ENCODE measurements around the gene PTH1R. TPM values are rescaled to one million over a fixed set of nuclear protein-coding genes. Genes with fewer than 3 reads are reported as not detected.

PTH1R gene
- total RNA-seq, 2 experiments from 2014 or later, result not detected

DNA sequence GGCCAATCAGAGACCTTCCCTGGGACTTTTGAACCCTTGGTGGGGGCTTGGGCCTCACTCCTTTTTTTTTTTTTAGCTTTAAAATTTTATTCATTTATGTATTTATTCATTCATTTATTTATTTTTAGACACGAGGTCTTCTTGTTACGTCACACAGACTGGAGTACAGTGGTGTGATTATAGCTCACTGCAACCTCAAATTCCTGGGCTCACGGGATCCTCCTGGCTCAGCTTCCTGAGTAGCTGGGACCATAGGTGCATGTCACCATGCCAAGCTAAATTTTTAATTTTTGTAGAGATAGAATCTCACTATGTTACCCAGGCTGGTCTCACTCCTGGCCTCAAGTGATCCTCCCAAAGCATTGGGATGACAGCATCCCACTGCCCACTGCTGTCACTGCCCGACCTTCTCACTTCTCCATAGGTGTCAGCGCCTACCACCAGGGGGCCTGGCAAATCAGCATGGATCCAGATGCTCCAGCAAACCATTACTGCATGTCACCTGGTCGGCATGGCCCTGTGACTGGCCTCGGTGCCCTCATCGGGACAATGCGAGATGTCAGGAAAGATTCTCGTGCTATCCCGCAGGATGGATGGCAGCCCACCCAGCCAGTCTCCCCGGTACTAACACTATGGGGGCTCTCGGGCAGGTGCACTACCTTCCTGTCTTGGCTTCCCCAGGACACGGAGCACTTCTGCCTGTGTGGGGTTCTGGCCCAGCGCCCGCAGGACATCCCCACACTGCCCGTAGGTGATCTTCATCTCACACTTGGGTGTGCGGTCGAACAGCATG lies 17.3 kb upstream of the PTH1R start:
- intact Hi-C loops (cut with micrococcal nuclease), result loop anchor here (10.0 kb wide), 1 partner anchor 155 kb away; the partner anchor contains the start of gene TMIE
- H3K4me3 Mint-ChIP-seq, result no peak overlapping the region
- peak; percentile 42 for DNase-seq
- H3K27me3 Mint-ChIP-seq, result no peaks in the 10 kb centered on the region
- POLR2A ChIA-PET, result interaction anchor here (0.5 kb wide), 1 partner anchor 919 kb away, joined by 3 read pairs; no protein-coding TSS in a partner anchor
- CTCF ChIA-PET, result interaction anchor here (0.6 to 1.4 kb wide), 7 partner anchors 10 to 909 kb away, joined by 3 to 6 read pairs (median 3); no protein-coding TSS in a partner anchor
- no peaks in the 10 kb centered on the region for H3K36me3 Mint-ChIP-seq
- H3K4me1 Mint-ChIP-seq (ENCODE audit: low read depth), result no peaks in the 10 kb centered on the region
- no peaks in the 10 kb centered on the region for H3K9me3 Mint-ChIP-seq
- H3K27ac Mint-ChIP-seq, result no peak overlapping the region

DNA sequence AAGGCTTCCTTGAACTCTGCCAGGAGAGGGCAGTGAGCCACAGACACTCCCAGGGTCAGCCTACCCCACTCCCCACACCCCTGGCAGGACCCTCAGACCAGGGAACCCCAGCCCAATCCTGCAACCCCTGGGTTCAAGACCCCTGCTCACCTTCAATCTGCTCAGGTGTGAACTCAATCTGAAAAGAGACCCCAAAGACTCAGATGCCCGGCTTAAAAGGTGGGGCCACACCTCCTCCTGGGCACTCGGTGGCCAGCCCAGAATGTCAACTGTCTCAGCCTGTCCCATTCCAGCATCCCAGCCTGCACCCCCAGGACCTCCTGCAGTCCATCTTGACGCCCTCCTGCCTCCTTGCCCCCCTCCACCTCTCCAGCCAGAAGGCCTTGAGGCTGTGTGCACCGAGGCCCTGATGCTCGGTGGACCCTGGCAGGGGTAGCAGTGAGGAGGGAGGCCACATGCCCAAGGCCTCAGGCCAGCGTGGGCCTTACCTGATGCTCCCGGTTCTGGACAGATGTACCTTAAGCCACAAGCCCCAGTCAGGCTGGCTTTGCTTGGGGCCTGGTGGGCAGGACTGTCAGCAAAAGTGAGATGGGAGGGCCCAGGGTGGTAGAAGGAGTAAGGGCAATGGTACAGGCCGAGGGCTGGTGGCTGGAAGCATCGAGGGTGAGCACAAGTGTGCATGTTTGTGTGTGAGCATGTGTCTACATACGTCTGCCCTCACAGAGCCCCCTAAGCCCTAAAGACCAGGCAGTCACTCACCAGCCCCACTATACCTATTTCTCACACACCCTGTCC lies 16.5 kb upstream of the PTH1R start:
- H3K4me1 Mint-ChIP-seq (ENCODE audit: low read depth), result no peaks in the 10 kb centered on the region
- H3K36me3 Mint-ChIP-seq, result no peaks in the 10 kb centered on the region
- no peaks in the 10 kb centered on the region for H3K9me3 Mint-ChIP-seq
- H3K27ac Mint-ChIP-seq, result no peak overlapping the region
- POLR2A ChIA-PET, result no interaction called here
- no peak overlapping the region for H3K4me3 Mint-ChIP-seq
- CTCF ChIA-PET, result no interaction called here
- no peak for DNase-seq
- intact Hi-C loops (cut with micrococcal nuclease), result loop anchor here (10.0 kb wide), 1 partner anchor 156 kb away; the partner anchor contains the start of gene TMIE
- no peaks in the 10 kb centered on the region for H3K27me3 Mint-ChIP-seq

DNA sequence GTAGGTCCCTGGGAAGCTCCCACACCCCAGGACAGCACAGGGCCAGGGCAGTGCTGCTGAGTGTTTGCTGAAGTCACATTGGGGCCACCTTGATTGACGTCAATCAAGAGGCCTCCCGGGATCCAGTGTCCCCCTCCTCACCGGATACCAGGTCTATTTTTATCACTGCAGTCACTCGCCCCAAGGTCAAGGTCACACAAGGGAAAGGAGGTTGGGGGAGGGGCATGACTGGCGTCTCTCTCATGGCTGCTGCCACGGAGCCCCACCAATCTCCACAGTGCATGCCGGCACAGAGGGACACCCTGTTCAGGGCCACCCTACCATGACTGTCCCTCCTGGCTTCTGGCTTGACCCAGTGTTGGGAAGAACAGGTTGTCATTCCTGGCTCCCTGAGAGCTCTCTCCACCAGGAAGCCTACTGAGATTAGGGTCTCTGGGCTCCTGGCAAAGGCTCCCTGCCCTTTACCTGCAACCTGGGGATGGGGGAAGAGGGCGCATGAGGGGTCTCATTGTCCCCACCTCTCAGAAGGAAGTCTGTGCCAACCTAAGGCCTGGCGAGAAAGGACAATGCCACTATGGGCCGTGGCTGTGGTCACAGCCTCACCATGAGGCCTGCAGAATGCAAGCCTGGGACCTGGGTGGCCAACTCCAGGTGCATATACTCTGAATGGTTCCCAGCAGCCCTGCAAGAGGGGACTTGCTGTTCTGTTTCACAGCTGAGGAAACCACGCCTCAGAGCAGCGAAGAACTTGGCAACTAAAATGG lies 15.7 kb upstream of the PTH1R start:
- H3K4me3 Mint-ChIP-seq, result no peak overlapping the region
- no peaks in the 10 kb centered on the region for H3K27me3 Mint-ChIP-seq
- H3K27ac Mint-ChIP-seq, result no peak overlapping the region
- CTCF ChIA-PET, result interaction anchor here (1.1 to 1.2 kb wide), 2 partner anchors 14 to 51 kb away, joined by 3 read pairs; no protein-coding TSS in a partner anchor
- H3K9me3 Mint-ChIP-seq, result no peaks in the 10 kb centered on the region
- no peak for DNase-seq
- H3K4me1 Mint-ChIP-seq (ENCODE audit: low read depth), result no peaks in the 10 kb centered on the region
- POLR2A ChIA-PET, result no interaction called here
- intact Hi-C loops (cut with micrococcal nuclease), result loop anchor here (10.0 kb wide), 1 partner anchor 157 kb away; the partner anchor contains the start of gene TMIE
- H3K36me3 Mint-ChIP-seq, result no peaks in the 10 kb centered on the region

DNA sequence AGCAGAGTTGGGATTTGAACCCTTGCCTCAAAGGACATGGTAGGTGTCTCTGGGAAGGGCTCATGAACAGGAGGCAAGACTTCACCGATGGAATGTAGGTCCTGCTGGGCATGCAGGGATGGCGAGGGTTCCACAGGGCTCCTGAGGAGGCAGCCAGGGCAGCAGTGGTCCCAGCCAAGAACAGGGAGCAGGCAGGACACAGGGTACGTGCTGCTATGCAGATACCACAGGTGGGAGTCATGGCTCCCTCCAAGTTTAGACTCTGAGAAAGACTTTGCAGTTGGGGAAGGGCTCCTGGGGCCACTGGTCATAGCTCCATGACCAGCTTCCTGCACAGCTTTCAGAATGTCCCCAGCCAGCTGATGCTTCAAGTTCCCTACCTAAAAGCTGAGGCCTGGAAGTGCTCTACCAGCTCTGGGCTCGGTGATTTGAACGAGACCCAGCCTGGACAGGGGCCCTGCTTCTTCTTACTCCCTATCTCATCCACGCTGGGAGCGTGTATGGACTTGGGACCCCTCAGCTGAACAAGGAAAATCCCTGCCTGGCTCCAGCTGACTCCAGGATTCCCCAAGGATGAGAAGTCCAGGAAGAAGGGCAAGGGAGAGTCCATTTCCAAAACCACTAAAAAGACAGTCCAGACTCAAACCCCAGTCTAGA lies 15.0 kb upstream of the PTH1R start:
- DNase-seq, result no peak
- H3K27ac Mint-ChIP-seq, result no peak overlapping the region
- ChIA-PET POLR2A (interaction anchor here (0.6 kb wide), 1 partner anchor 327 kb away, joined by 3 read pairs; no protein-coding TSS in a partner anchor), CTCF (interaction anchor here (1.1 to 1.2 kb wide), 2 partner anchors 15 to 50 kb away, joined by 3 read pairs; no protein-coding TSS in a partner anchor)
- H3K4me3 Mint-ChIP-seq, result no peak overlapping the region
- no peaks in the 10 kb centered on the region for H3K9me3 Mint-ChIP-seq
- no peaks in the 10 kb centered on the region for H3K27me3 Mint-ChIP-seq
- H3K4me1 Mint-ChIP-seq (ENCODE audit: low read depth), result no peaks in the 10 kb centered on the region
- intact Hi-C loops (cut with micrococcal nuclease), result loop anchor here (10.0 kb wide), 1 partner anchor 158 kb away; the partner anchor contains the start of gene TMIE
- H3K36me3 Mint-ChIP-seq, result no peaks in the 10 kb centered on the region

DNA sequence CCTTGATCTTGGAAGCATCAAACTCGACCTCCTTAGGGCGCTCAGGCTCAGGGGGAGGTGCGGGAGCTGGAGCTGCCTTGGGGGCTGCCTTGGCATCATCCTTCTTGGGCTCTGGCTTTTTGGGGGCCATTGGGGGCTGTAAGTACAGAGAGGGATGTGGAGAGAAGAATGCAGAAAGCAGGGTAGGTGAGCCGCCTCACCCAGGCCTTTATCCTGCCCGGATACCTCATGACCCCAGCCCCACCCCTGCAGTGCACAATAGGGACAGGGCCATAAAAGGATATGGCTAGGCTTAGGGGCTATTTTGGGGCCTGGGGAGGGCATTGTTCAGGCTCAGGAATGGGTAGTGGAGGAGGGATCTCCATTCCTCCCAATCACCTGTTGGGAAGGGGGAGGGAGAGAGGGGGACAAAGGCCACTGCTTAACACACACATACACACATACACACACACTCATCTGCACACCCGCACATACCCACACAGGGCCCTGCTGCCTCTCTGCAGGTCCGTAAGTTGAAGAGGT lies 14.2 kb upstream of the PTH1R start, which contains the start of gene MYL3:
TSS of gene MYL3 (minus strand) at position 184 of the 522 bp plus-strand sequence. CDS start at position 130, 54 bp downstream.
- no peaks in the 10 kb centered on the region for H3K27me3 Mint-ChIP-seq
- no peaks in the 10 kb centered on the region for H3K4me1 Mint-ChIP-seq (ENCODE audit: low read depth)
- CTCF ChIA-PET, result interaction anchor here (1.1 to 1.3 kb wide), 3 partner anchors 16 to 50 kb away, joined by 3 to 5 read pairs (median 3); no protein-coding TSS in a partner anchor
- H3K36me3 Mint-ChIP-seq, result no peaks in the 10 kb centered on the region
- intact Hi-C loops (cut with micrococcal nuclease), result loop anchor here (10.0 kb wide), 1 partner anchor 159 kb away; the partner anchor contains the start of gene TMIE
- POLR2A ChIA-PET, result no interaction called here
- no peak within 1 kb of the TSS for H3K4me3 Mint-ChIP-seq
- DNase-seq, result no peak
- H3K27ac Mint-ChIP-seq, result no peak within 1 kb of the TSS
- H3K9me3 Mint-ChIP-seq, result no peaks in the 10 kb centered on the region

DNA sequence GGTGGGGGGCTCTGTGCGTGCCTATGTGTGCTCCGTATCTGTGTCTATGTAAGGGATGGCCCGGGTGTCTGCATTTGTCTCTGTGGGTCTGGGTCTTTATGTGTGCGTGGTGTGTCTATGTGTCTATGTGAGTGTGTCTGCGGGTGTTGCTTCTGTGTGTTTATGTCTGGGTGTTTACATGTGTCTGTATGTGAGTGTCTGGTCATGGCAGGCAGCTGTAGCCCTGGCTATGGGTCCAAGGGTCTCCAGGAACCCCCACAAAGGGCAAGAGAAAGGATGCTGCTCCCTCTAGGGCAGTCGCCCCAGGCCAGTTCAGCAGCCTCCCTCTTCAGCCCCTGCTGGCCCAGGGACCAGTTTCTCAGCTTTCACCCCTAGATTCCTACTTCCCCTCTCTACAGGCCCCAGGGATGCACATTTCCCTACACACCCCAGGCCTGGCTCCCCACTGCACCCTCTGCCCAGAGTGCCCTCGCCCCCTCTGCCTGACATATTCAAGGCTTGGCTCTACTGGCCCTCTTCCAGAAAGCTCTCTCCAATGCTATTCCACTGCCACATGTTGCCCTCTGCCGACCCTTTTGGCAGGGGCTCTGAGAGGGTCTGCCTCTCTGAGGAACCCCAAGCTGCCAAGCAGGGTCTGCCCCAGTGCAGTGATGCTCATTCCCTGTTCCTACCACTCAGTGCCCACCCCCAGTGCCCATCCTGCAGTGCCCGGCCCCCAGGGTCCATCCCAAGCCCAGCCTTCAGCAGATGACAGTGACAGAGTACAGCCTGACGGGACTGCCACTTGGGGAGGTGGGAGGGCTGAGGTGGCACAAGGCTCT lies 13.2 kb upstream of the PTH1R start:
- H3K4me1 Mint-ChIP-seq (ENCODE audit: low read depth), result no peaks in the 10 kb centered on the region
- intact Hi-C loops (cut with micrococcal nuclease), result loop anchor here (10.0 kb wide), 1 partner anchor 159 kb away; the partner anchor contains the start of gene TMIE

DNA sequence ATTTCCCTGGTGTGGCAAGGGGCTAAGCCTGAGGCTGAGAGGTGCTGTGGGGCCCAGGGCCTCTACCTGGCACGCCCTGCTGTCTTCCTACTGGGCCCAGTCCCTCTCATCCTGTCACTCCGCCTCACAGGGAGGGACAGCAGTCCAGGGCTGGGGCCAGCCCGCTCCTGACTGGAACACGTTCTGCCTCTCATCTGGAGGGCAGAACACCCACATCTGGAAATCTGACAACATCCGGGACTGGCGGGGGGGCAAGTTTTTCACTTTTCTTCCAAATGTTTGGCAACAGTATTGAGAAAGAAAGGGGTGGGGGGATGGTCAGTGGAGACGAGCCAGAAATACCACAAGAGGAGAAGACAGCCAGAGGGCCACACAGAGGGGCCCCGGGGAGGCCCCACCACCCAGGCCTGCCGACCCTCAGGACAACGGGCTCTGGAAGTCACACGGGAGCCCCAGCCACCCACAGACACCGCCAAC lies 12.5 kb upstream of the PTH1R start:
- intact Hi-C loops (cut with micrococcal nuclease), result loop anchor here (5.0 to 10.0 kb wide), 2 partner anchors 132 to 160 kb away; partner anchors contain the start of gene TMIE
- Mint-ChIP-seq H3K4me3 (no peak overlapping the region), H3K9me3 (no peaks in the 10 kb centered on the region), H3K36me3 (no peaks in the 10 kb centered on the region), H3K4me1 (ENCODE audit: low read depth) (no peaks in the 10 kb centered on the region), H3K27ac (no peak overlapping the region), H3K27me3 (no peaks in the 10 kb centered on the region)
- CTCF ChIA-PET, result interaction anchor here (1.5 to 2.1 kb wide), 2 partner anchors 29 to 426 kb away, joined by 3 to 13 read pairs; no protein-coding TSS in a partner anchor
- no peak for DNase-seq
- POLR2A ChIA-PET, result no interaction called here

More for the DNA sequence above, 13.2 kb upstream of the PTH1R start:
- Mint-ChIP-seq H3K27ac (no peak overlapping the region), H3K36me3 (no peaks in the 10 kb centered on the region), H3K9me3 (no peaks in the 10 kb centered on the region), H3K4me3 (no peak overlapping the region), H3K27me3 (no peaks in the 10 kb centered on the region)
- POLR2A ChIA-PET, result no interaction called here
- CTCF ChIA-PET, result interaction anchor here (1.3 kb wide), 1 partner anchor 30 kb away, joined by 5 read pairs; no protein-coding TSS in a partner anchor
- no peak for DNase-seq

DNA sequence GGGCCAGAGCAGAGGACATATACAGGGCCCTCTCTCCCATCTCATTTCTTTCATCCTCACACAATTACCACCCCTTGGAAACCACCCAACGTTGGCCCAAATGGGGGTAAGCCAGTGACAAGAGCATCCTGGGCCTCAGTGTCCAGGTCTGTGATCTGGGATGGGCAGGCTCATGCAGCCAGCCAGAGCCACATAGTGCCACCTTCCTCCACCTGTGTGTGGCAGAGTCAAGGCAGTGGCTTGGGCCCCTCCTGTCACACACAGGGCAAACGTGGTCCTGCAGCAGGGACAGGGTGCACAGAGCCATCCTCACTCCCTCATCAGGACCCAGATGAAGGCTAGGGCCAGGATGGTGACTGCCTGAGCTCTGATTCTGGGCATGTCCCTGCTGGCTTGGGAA lies 12.0 kb upstream of the PTH1R start:
- Mint-ChIP-seq H3K9me3 (no peaks in the 10 kb centered on the region), H3K4me3 (no peak overlapping the region), H3K4me1 (ENCODE audit: low read depth) (no peaks in the 10 kb centered on the region), H3K36me3 (no peaks in the 10 kb centered on the region), H3K27ac (no peak overlapping the region), H3K27me3 (no peaks in the 10 kb centered on the region)
- DNase-seq, result no peak
- intact Hi-C loops (cut with micrococcal nuclease), result loop anchor here (5.0 to 10.0 kb wide), 2 partner anchors 132 to 161 kb away; partner anchors contain the start of gene TMIE
- CTCF ChIA-PET, result interaction anchor here (1.0 to 2.5 kb wide), 7 partner anchors 27 to 425 kb away, joined by 3 to 26 read pairs (median 3); no protein-coding TSS in a partner anchor
- POLR2A ChIA-PET, result no interaction called here

DNA sequence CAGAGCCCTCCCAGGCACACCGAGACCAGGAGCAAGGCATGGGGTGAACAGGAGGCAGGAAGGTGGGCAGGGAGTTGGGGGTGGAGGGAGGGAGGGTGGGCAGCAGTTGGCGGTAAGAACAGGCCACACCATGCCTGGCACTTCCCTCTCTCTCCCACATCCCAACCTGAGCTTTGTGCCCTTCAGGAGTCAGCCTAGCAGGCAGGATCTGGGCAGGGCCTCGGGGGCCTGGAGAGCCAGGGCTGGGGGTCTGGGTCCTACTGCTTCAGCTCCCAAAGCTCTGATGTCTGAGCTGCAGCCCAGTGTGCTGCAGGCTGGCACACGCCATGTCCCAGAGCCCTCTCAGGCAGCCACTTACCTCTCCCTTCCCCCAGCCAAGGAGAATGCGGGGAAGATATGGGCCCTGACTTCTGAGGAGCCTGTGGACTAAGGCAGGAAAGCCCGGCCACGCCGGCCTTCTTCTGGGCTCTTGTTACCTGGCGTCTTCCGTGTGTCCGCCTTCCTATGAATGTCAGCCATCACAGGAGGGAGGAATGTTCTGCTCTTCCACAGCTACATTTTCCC lies 11.4 kb upstream of the PTH1R start:
- H3K27me3 Mint-ChIP-seq, result peaks cover 2% of the 10 kb centered on the region
- POLR2A ChIA-PET, result no interaction called here
- CTCF ChIA-PET, result interaction anchor here (0.6 to 2.5 kb wide), 17 partner anchors 8 to 458 kb away, joined by 3 to 26 read pairs (median 3); partner anchors contain the start of gene TMIE
- no peak overlapping the region for H3K27ac Mint-ChIP-seq
- H3K36me3 Mint-ChIP-seq, result no peaks in the 10 kb centered on the region
- no peak for DNase-seq
- intact Hi-C loops (cut with micrococcal nuclease), result loop anchor here (1.0 to 10.0 kb wide), 5 partner anchors 29 to 459 kb away; partner anchors contain the start of gene TMIE
- no peaks in the 10 kb centered on the region for H3K9me3 Mint-ChIP-seq
- H3K4me1 Mint-ChIP-seq (ENCODE audit: low read depth), result no peaks in the 10 kb centered on the region
- H3K4me3 Mint-ChIP-seq, result no peak overlapping the region
